ENCODE data around the gene HOMER2. TPM values are rescaled to one million over a fixed set of nuclear protein-coding genes. Genes with fewer than 3 reads are reported as not detected.

The HOMER2 gene
- total RNA-seq, 1 donor from 2014 or later = 23.4 TPM

- Mint-ChIP-seq H3K36me3 (no peaks in the 10 kb centered on the region), H3K27me3 (no peaks in the 10 kb centered on the region), H3K4me3 (no peak overlapping the region), H3K9me3 (no peaks in the 10 kb centered on the region), H3K4me1 (ENCODE audit: unreplicated experiment) (peaks cover 7% of the 10 kb centered on the region), H3K27ac (no peak overlapping the region)
- TF ChIP-seq CTCF (conservative IDR thresholded peaks at IDR 0.05) = no peak
- DNase-seq (ENCODE audit: extremely low spot score, unreplicated experiment) = no peak
Measured at GRCh38 chr15:82931221-82931620, 21.3 kb downstream of the HOMER2 start.

GRCh38 chr15:82930461-82930860, 22.1 kb downstream of the HOMER2 start:
- Mint-ChIP-seq H3K27me3 (no peaks in the 10 kb centered on the region), H3K4me3 (no peak overlapping the region), H3K27ac (no peak overlapping the region), H3K4me1 (ENCODE audit: unreplicated experiment) (no peaks in the 10 kb centered on the region), H3K9me3 (no peaks in the 10 kb centered on the region), H3K36me3 (no peaks in the 10 kb centered on the region)
- no peak for TF ChIP-seq CTCF (conservative IDR thresholded peaks at IDR 0.05)
- DNase-seq (ENCODE audit: extremely low spot score, unreplicated experiment) = no peak

- TF ChIP-seq CTCF (conservative IDR thresholded peaks at IDR 0.05) = no peak
- Mint-ChIP-seq H3K27me3 (no peaks in the 10 kb centered on the region), H3K4me1 (ENCODE audit: unreplicated experiment) (no peaks in the 10 kb centered on the region), H3K4me3 (no peak overlapping the region), H3K36me3 (no peaks in the 10 kb centered on the region), H3K9me3 (no peaks in the 10 kb centered on the region), H3K27ac (no peak overlapping the region)
- no peak for DNase-seq (ENCODE audit: extremely low spot score, unreplicated experiment)
Measured at GRCh38 chr15:82928711-82929110, 23.8 kb downstream of the HOMER2 start.

- Mint-ChIP-seq H3K36me3 (no peaks in the 10 kb centered on the region), H3K4me3 (no peak overlapping the region), H3K27me3 (no peaks in the 10 kb centered on the region), H3K4me1 (ENCODE audit: unreplicated experiment) (peaks cover 6% of the 10 kb centered on the region), H3K9me3 (no peaks in the 10 kb centered on the region), H3K27ac (no peak overlapping the region)
- DNase-seq (ENCODE audit: extremely low spot score, unreplicated experiment) = no peak
- no peak for TF ChIP-seq CTCF (conservative IDR thresholded peaks at IDR 0.05)
Measured at GRCh38 chr15:82923744-82924143, 28.8 kb downstream of the HOMER2 start.

GRCh38 chr15:82922737-82923136, 29.8 kb downstream of the HOMER2 start:
- Mint-ChIP-seq H3K27ac (no peak overlapping the region), H3K27me3 (no peaks in the 10 kb centered on the region), H3K36me3 (no peaks in the 10 kb centered on the region), H3K4me1 (ENCODE audit: unreplicated experiment) (peaks cover 6% of the 10 kb centered on the region), H3K9me3 (no peaks in the 10 kb centered on the region), H3K4me3 (no peak overlapping the region)
- no peak for DNase-seq (ENCODE audit: extremely low spot score, unreplicated experiment)
- no peak for TF ChIP-seq CTCF (conservative IDR thresholded peaks at IDR 0.05)

GRCh38 chr15:82921939-82922338, 30.6 kb downstream of the HOMER2 start:
- Mint-ChIP-seq H3K27ac (no peak overlapping the region), H3K36me3 (no peaks in the 10 kb centered on the region), H3K4me3 (no peak overlapping the region), H3K27me3 (no peaks in the 10 kb centered on the region), H3K9me3 (no peaks in the 10 kb centered on the region), H3K4me1 (ENCODE audit: unreplicated experiment) (peaks cover 6% of the 10 kb centered on the region)
- no peak for DNase-seq (ENCODE audit: extremely low spot score, unreplicated experiment)
- no peak for TF ChIP-seq CTCF (conservative IDR thresholded peaks at IDR 0.05)
